ENCODE data around the gene TMEM26. TPM values are rescaled to one million over a fixed set of nuclear protein-coding genes. Genes with fewer than 3 reads are reported as not detected.
"Not testable (repeated sequence)": the region's sequence is repeated elsewhere in the genome, so short reads cannot be mapped to it uniquely, and the experiment has no call there.

The TMEM26 gene
- total RNA-seq, 1 donor from 2014 or later = 0.46 TPM

GRCh38 chr10:61385231-61386001 lies 67.8 kb downstream of the TMEM26 start:
- intact Hi-C loops (cut with DNase I) = no loop called here
- no peaks in the 10 kb centered on the region for H3K36me3 ChIP-seq

GRCh38 chr10:61381153-61381552 lies 72.0 kb downstream of the TMEM26 start:
- H3K27ac ChIP-seq; H3K4me1 ChIP-seq; DNase-seq; H3K9me3 ChIP-seq; H3K27me3 ChIP-seq; H3K4me3 ChIP-seq; H3K36me3 ChIP-seq; ATAC-seq; intact Hi-C loops (cut with DNase I): not testable (repeated sequence)

More at GRCh38 chr10:61385231-61386001, 67.8 kb downstream of the TMEM26 start:
- H3K27ac ChIP-seq = no peak overlapping the region
- H3K4me1 ChIP-seq = no peaks in the 10 kb centered on the region
- no peaks in the 10 kb centered on the region for H3K27me3 ChIP-seq
- no peak for TF ChIP-seq CTCF (IDR thresholded peaks at IDR 0.05)
- DNase-seq (no peak), ATAC-seq (no peak)
- no peaks in the 10 kb centered on the region for H3K9me3 ChIP-seq
- H3K4me3 ChIP-seq = no peak overlapping the region

- no peaks in the 10 kb centered on the region for H3K27me3 ChIP-seq
- no peak overlapping the region for H3K27ac ChIP-seq
- no peak for TF ChIP-seq CTCF (IDR thresholded peaks at IDR 0.05)
- no peak overlapping the region for H3K4me3 ChIP-seq
- ATAC-seq (no peak), DNase-seq (no peak)
- H3K4me1 ChIP-seq = no peaks in the 10 kb centered on the region
- H3K36me3 ChIP-seq = no peaks in the 10 kb centered on the region
- no peaks in the 10 kb centered on the region for H3K9me3 ChIP-seq
- intact Hi-C loops (cut with DNase I) = no loop called here
Observed at GRCh38 chr10:61378865-61379264, 74.3 kb downstream of the TMEM26 start.

- Histone ChIP-seq H3K27ac (no peak overlapping the region), H3K4me1 (no peaks in the 10 kb centered on the region), H3K36me3 (no peaks in the 10 kb centered on the region), H3K4me3 (no peak overlapping the region), H3K9me3 (no peaks in the 10 kb centered on the region), H3K27me3 (no peaks in the 10 kb centered on the region)
- TF ChIP-seq CTCF (IDR thresholded peaks at IDR 0.05) = no peak
- DNase-seq (peak; percentile 53), ATAC-seq (peak; percentile 31)
- intact Hi-C loops (cut with DNase I) = no loop called here
Observed at GRCh38 chr10:61376908-61377368, 76.2 kb downstream of the TMEM26 start.

- ATAC-seq (no peak), DNase-seq (no peak)
- H3K4me1 ChIP-seq = no peaks in the 10 kb centered on the region
- TF ChIP-seq CTCF (IDR thresholded peaks at IDR 0.05) = no peak
- H3K36me3 ChIP-seq = no peaks in the 10 kb centered on the region
- no peaks in the 10 kb centered on the region for H3K9me3 ChIP-seq
- no peak overlapping the region for H3K27ac ChIP-seq
- no peak overlapping the region for H3K4me3 ChIP-seq
- no peaks in the 10 kb centered on the region for H3K27me3 ChIP-seq
- intact Hi-C loops (cut with DNase I) = no loop called here
Observed at GRCh38 chr10:61376377-61376776, 76.8 kb downstream of the TMEM26 start.

GRCh38 chr10:61366365-61366764 lies 86.8 kb downstream of the TMEM26 start:
- DNase-seq (no peak), ATAC-seq (no peak)
- H3K9me3 ChIP-seq = no peaks in the 10 kb centered on the region
- TF ChIP-seq CTCF (IDR thresholded peaks at IDR 0.05) = no peak
- H3K4me3 ChIP-seq = no peak overlapping the region
- no peaks in the 10 kb centered on the region for H3K4me1 ChIP-seq
- intact Hi-C loops (cut with DNase I) = no loop called here
- H3K36me3 ChIP-seq = no peaks in the 10 kb centered on the region
- H3K27ac ChIP-seq = no peak overlapping the region
- H3K27me3 ChIP-seq = no peaks in the 10 kb centered on the region
